ENCODE measurements around the gene POLA1. TPM values are rescaled to one million over a fixed set of nuclear protein-coding genes. Genes with fewer than 3 reads are reported as not detected.

POLA1 gene
- polyA plus RNA-seq: 5.8 and 6.0 TPM in 2 replicates
- 27.8 and 29.7 TPM in 2 replicates for polyA minus RNA-seq

DNA sequence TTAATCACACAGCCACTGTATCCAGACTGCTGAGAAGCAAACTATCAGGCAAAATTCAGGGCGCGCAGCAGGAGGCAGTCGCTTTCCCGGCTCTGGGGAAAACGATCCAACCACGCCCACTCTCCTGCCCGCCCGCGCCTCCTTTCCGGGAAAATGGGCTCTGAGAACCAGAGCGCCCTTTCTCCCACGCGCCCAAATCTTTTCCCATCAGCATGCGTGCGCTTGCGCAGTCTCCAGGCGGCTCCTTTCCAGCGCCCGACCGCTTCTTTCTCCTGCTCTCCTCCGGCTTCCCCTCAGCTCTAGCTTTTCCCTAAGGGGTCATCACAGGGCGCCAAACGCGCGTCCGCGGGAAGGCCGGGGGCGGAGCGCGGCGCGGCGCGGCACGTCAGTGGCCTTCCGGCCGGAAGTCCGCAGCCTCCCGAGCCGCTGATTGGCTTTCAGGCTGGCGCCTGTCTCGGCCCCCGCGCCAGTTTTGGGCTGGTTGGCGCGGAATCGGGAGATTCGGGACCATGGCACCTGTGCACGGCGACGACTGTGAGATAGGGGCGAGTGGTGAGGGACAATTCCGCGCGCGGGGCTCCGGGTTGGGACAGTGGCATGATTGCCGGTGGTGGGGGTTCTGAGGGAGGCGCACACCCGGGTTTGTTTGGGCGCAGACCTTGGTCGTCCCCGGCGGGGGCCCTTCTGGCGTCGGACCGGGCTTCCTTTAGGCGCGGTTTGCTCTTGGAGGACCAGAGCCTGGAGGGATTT lies at the start of gene POLA1:
Gene POLA1, plus strand, starts transcription at position 466 of the 750 bp plus-strand sequence. Its CDS starts 44 bp downstream, at position 510.
- no peaks in the 10 kb centered on the region for H4K20me1 ChIP-seq (ENCODE audit: insufficient read depth)
- no peaks in the 10 kb centered on the region for H3K9me3 ChIP-seq (ENCODE audit: low read length)
- H3K4me2 ChIP-seq (ENCODE audit: low read length): peak within 1 kb of the TSS; percentile 51
- H3F3A ChIP-seq (ENCODE audit: insufficient read depth, low read length, poor library complexity, severe bottlenecking): no peaks in the 10 kb centered on the region
- H2AFZ ChIP-seq (ENCODE audit: low read depth, low read length): peak within 1 kb of the TSS; percentile 45
- H3K9ac ChIP-seq (ENCODE audit: low read length): peak within 1 kb of the TSS; percentile 57
- no peaks in the 10 kb centered on the region for H3K27me3 ChIP-seq (ENCODE audit: insufficient read depth, low read depth, low read length)
- H3K4me3 ChIP-seq (ENCODE audit: low read length): peak within 1 kb of the TSS; percentile 74
- H3K27ac ChIP-seq (ENCODE audit: low read length): no peak within 1 kb of the TSS
- TF ChIP-seq EZH2 (IDR thresholded peaks at IDR 0.05; ENCODE audit: borderline replicate concordance, insufficient read depth, low read length, poor library complexity, severe bottlenecking): no peak
- TF ChIP-seq CTCF (IDR thresholded peaks at IDR 0.05; ENCODE audit: poor library complexity, severe bottlenecking): peak; percentile 26
- no peak for TF ChIP-seq REST (IDR thresholded peaks at IDR 0.05; ENCODE audit: borderline replicate concordance)
- peak; percentile 11 for TF ChIP-seq RAD21 (conservative IDR thresholded peaks at IDR 0.05)
- TF ChIP-seq SMC3 (conservative IDR thresholded peaks at IDR 0.05; ENCODE audit: poor library complexity): peak; percentile 27
- TF ChIP-seq EP300 (conservative IDR thresholded peaks at IDR 0.05; ENCODE audit: poor library complexity, severe bottlenecking): peak; percentile 16
- TF ChIP-seq TAF1 (IDR thresholded peaks at IDR 0.05; ENCODE audit: low read depth): no peak
- no peaks in the 10 kb centered on the region for H3K9me2 ChIP-seq (ENCODE audit: insufficient read depth, low read length)
- no peaks in the 10 kb centered on the region for H3K79me2 ChIP-seq (replicated peaks; ENCODE audit: insufficient read depth, low read length)
- no peaks in the 10 kb centered on the region for H3K36me3 ChIP-seq (ENCODE audit: insufficient read depth, low read length)

DNA sequence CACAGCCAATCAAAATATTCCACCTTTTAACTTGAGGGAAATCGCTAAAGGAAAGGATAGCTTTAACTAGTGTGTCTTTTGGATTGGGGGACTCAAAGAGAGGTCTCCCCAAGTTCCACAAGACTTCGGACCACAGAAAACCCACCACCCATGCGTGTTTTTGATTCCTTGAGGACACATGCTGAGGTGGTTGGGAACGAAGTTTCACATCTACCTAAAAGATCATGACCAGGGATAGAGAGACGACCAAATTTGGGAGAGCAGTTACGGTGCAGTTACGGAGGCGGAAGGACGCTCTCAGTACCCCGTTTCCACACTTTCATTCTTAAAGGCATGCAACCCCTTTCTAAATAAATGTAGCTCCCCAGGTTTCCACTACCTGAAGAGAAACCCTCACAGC lies 47.7 kb upstream of the POLA1 start:
- Histone ChIP-seq H3K79me2 (replicated peaks; ENCODE audit: insufficient read depth, low read length) (no peaks in the 10 kb centered on the region), H2AFZ (ENCODE audit: low read depth, low read length) (no peak overlapping the region), H3K9me3 (ENCODE audit: low read length) (no peaks in the 10 kb centered on the region), H3F3A (ENCODE audit: insufficient read depth, low read length, poor library complexity, severe bottlenecking) (no peaks in the 10 kb centered on the region), H3K27ac (ENCODE audit: low read length) (no peak overlapping the region), H3K4me3 (ENCODE audit: low read length) (peak overlapping the region; percentile 62), H3K4me2 (ENCODE audit: low read length) (peak overlapping the region; percentile 35), H3K36me3 (ENCODE audit: insufficient read depth, low read length) (no peaks in the 10 kb centered on the region), H3K9me2 (ENCODE audit: insufficient read depth, low read length) (no peaks in the 10 kb centered on the region), H3K27me3 (ENCODE audit: insufficient read depth, low read depth, low read length) (no peaks in the 10 kb centered on the region), H3K9ac (ENCODE audit: low read length) (peak overlapping the region; percentile 56), H4K20me1 (ENCODE audit: insufficient read depth) (no peaks in the 10 kb centered on the region)
- TF ChIP-seq EP300 (conservative IDR thresholded peaks at IDR 0.05; ENCODE audit: poor library complexity, severe bottlenecking) (no peak), MXI1 (conservative IDR thresholded peaks at IDR 0.05; ENCODE audit: poor library complexity, severe bottlenecking) (no peak), POLR2AphosphoS5 (IDR thresholded peaks at IDR 0.05) (no peak), REST (IDR thresholded peaks at IDR 0.05; ENCODE audit: borderline replicate concordance) (no peak), EZH2 (IDR thresholded peaks at IDR 0.05; ENCODE audit: borderline replicate concordance, insufficient read depth, low read length, poor library complexity, severe bottlenecking) (no peak), CTCF (IDR thresholded peaks at IDR 0.05; ENCODE audit: poor library complexity, severe bottlenecking) (no peak), RAD21 (conservative IDR thresholded peaks at IDR 0.05) (no peak), SMC3 (conservative IDR thresholded peaks at IDR 0.05; ENCODE audit: poor library complexity) (no peak), TAF1 (IDR thresholded peaks at IDR 0.05; ENCODE audit: low read depth) (no peak)
